ENCODE data around the gene ZCCHC8. TPM values are rescaled to one million over a fixed set of nuclear protein-coding genes. Genes with fewer than 3 reads are reported as not detected.
"Not testable (repeated sequence)": the region's sequence is repeated elsewhere in the genome, so short reads cannot be mapped to it uniquely, and the experiment has no call there.

Gene ZCCHC8
- polyA plus RNA-seq, 1 donor (not counting 4 experiments of a cell fraction or from before 2014, with no cell fraction given) = 14.0 TPM

- H3K36me3 ChIP-seq (ENCODE audit: control insufficient read depth in 2 of 2, extremely low read depth in 1 of 2, insufficient read depth in 2 of 2, low read length in 2 of 2) = peaks cover 11 to 31% of the 10 kb centered on the region in 2 experiments
- no peaks in the 10 kb centered on the region for H3K4me1 ChIP-seq (ENCODE audit: control insufficient read depth, extremely low read depth, insufficient read depth, low read length)
- H3K9me1 ChIP-seq (ENCODE audit: control insufficient read depth, extremely low read depth, insufficient read depth, low read length) = no peaks in the 10 kb centered on the region
- no peak overlapping the region for H3K27ac ChIP-seq (ENCODE audit: control insufficient read depth, insufficient read depth, low read length)
- no peak overlapping the region for H2AFZ ChIP-seq (ENCODE audit: control insufficient read depth, low read length)
- H3K4me3 ChIP-seq (ENCODE audit: control insufficient read depth in 2 of 3, extremely low read depth in 1 of 3, insufficient read depth in 2 of 3, low read depth in 1 of 3, low read length in 3 of 3) = no peak overlapping the region
- TF ChIP-seq CTCF (optimal IDR thresholded peaks at IDR 0.05 in 1 of 3, IDR thresholded peaks at IDR 0.05 in 1 of 3, conservative IDR thresholded peaks at IDR 0.05 in 1 of 3; ENCODE audit: extremely low read depth in 1 of 3, insufficient read depth in 2 of 3, low read length in 3 of 3) (no peak), EZH2 (IDR thresholded peaks at IDR 0.05; ENCODE audit: low read length) (no peak)
- no peaks in the 10 kb centered on the region for H3K9me3 ChIP-seq (ENCODE audit: control insufficient read depth, low read depth, low read length)
- no peak overlapping the region for H3K4me2 ChIP-seq (ENCODE audit: control insufficient read depth, extremely low read depth, insufficient read depth, low read depth, low read length)
- peaks cover 2% of the 10 kb centered on the region for H3K79me2 ChIP-seq (ENCODE audit: control insufficient read depth, insufficient read depth, low read length)
- DNase-seq (ENCODE audit: low read depth, low spot score) = no peak
- H4K20me1 ChIP-seq (ENCODE audit: control insufficient read depth, extremely low read depth, insufficient read depth, low read length) = no peaks in the 10 kb centered on the region
- no peaks in the 10 kb centered on the region for H3K27me3 ChIP-seq (ENCODE audit: control insufficient read depth, extremely low read depth, insufficient read depth, low read length)
- no peak for FAIRE-seq
- H3K9ac ChIP-seq (ENCODE audit: control insufficient read depth, extremely low read depth, insufficient read depth, low read length) = no peak overlapping the region
- dilution Hi-C loops (cut with MboI; ENCODE audit: extremely low pct_ligation_motif_present, low sequenced_read_pairs) = no loop called here
Observed at GRCh38 chr12:122486805-122487426, 13.8 kb downstream of the ZCCHC8 start.

DNA sequence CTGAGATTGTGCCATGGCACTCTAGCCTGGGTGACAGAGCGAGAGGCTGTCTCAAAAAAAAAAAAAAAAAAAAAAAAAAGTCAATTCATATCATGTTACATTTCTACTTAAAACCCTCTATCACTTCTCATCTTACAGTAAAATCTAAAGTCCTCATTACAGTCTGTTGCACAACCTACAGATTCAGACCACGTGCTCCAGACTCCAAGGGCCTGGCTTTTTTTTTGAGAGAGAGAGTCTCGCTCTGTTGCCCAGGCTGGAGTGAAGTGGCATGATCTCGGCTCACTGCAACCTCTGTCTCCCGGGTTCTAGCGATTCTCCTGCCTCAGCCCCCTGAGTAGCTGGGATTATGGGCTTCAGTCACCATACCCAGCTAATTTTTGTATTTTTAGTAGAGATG is 14.4 kb downstream of the ZCCHC8 start:
- H4K20me1 ChIP-seq (ENCODE audit: control insufficient read depth, extremely low read depth, insufficient read depth, low read length); DNase-seq (ENCODE audit: low read depth, low spot score); H3K9me1 ChIP-seq (ENCODE audit: control insufficient read depth, extremely low read depth, insufficient read depth, low read length); H3K4me1 ChIP-seq (ENCODE audit: control insufficient read depth, extremely low read depth, insufficient read depth, low read length); H3K79me2 ChIP-seq (ENCODE audit: control insufficient read depth, insufficient read depth, low read length); H3K4me3 ChIP-seq (ENCODE audit: control insufficient read depth in 2 of 3, extremely low read depth in 1 of 3, insufficient read depth in 2 of 3, low read depth in 1 of 3, low read length in 3 of 3); dilution Hi-C loops (cut with MboI; ENCODE audit: extremely low pct_ligation_motif_present, low sequenced_read_pairs); H3K4me2 ChIP-seq (ENCODE audit: control insufficient read depth, extremely low read depth, insufficient read depth, low read depth, low read length); H3K27ac ChIP-seq (ENCODE audit: control insufficient read depth, insufficient read depth, low read length); H2AFZ ChIP-seq (ENCODE audit: control insufficient read depth, low read length); H3K9ac ChIP-seq (ENCODE audit: control insufficient read depth, extremely low read depth, insufficient read depth, low read length); H3K27me3 ChIP-seq (ENCODE audit: control insufficient read depth, extremely low read depth, insufficient read depth, low read length); H3K9me3 ChIP-seq (ENCODE audit: control insufficient read depth, low read depth, low read length); FAIRE-seq: not testable (repeated sequence)
- peaks cover 13 to 30% of the 10 kb centered on the region in 2 experiments for H3K36me3 ChIP-seq (ENCODE audit: control insufficient read depth in 2 of 2, extremely low read depth in 1 of 2, insufficient read depth in 2 of 2, low read length in 2 of 2)

GRCh38 chr12:122484385-122484784 is 16.3 kb downstream of the ZCCHC8 start:
- H4K20me1 ChIP-seq (ENCODE audit: control insufficient read depth, extremely low read depth, insufficient read depth, low read length); DNase-seq (ENCODE audit: low read depth, low spot score); FAIRE-seq; H3K4me2 ChIP-seq (ENCODE audit: control insufficient read depth, extremely low read depth, insufficient read depth, low read depth, low read length); H3K27me3 ChIP-seq (ENCODE audit: control insufficient read depth, extremely low read depth, insufficient read depth, low read length); dilution Hi-C loops (cut with MboI; ENCODE audit: extremely low pct_ligation_motif_present, low sequenced_read_pairs); H3K27ac ChIP-seq (ENCODE audit: control insufficient read depth, insufficient read depth, low read length); H3K79me2 ChIP-seq (ENCODE audit: control insufficient read depth, insufficient read depth, low read length); H3K4me3 ChIP-seq (ENCODE audit: control insufficient read depth in 2 of 3, extremely low read depth in 1 of 3, insufficient read depth in 2 of 3, low read depth in 1 of 3, low read length in 3 of 3); H3K9ac ChIP-seq (ENCODE audit: control insufficient read depth, extremely low read depth, insufficient read depth, low read length); H3K9me3 ChIP-seq (ENCODE audit: control insufficient read depth, low read depth, low read length); H2AFZ ChIP-seq (ENCODE audit: control insufficient read depth, low read length); H3K4me1 ChIP-seq (ENCODE audit: control insufficient read depth, extremely low read depth, insufficient read depth, low read length); H3K9me1 ChIP-seq (ENCODE audit: control insufficient read depth, extremely low read depth, insufficient read depth, low read length): not testable (repeated sequence)
- peaks cover 12 to 28% of the 10 kb centered on the region in 2 experiments for H3K36me3 ChIP-seq (ENCODE audit: control insufficient read depth in 2 of 2, extremely low read depth in 1 of 2, insufficient read depth in 2 of 2, low read length in 2 of 2)
